Keratinocyte (primary cell): ENCODE measurements around the gene ERMAP. TPM values are rescaled to one million over a fixed set of nuclear protein-coding genes. Genes with fewer than 3 reads are reported as not detected.

ENCODE experiments used
- DNase-seq: peaks from one replicate; pipeline ENCODE4 v3.0.0-alpha.2; 2011; ENCODE audit warnings: low read depth, missing footprints, low spot score
- FAIRE-seq: peaks from 2 replicates; lab custom pipeline; 2011; peaks lifted over from hg19 to GRCh38; lab: Jason Lieb, UNC
- H2AFZ ChIP-seq: 2 replicates; pipeline ENCODE4 v1.6.0; 2012; ENCODE audit warnings: low read length, control low read depth, inconsistent platforms; ENCODE audit not compliant: control insufficient read depth
- H3K27ac ChIP-seq: 2 replicates; pipeline ENCODE4 v1.5.1; 2011; ENCODE audit warnings: low read length; ENCODE audit not compliant: control insufficient read depth, insufficient read depth
- H3K27me3 ChIP-seq: 3 replicates; pipeline ENCODE4 v1.6.0; 2011; ENCODE audit warnings: low read length; ENCODE audit not compliant: control insufficient read depth, insufficient read depth; ENCODE audit errors: extremely low read depth
- H3K36me3 ChIP-seq, 2 experiments: 2 replicates in 1 of 2; 3 replicates in 1 of 2; pipeline ENCODE4 v1.5.1; 2011; ENCODE audit warnings: low read length in 2 of 2, mild to moderate bottlenecking in 1 of 2; ENCODE audit not compliant: control insufficient read depth in 2 of 2, insufficient read depth in 2 of 2; ENCODE audit errors: extremely low read depth in 1 of 2
- H3K4me1 ChIP-seq: 3 replicates; pipeline ENCODE4 v1.5.1; 2011; ENCODE audit warnings: low read length; ENCODE audit not compliant: control insufficient read depth, insufficient read depth; ENCODE audit errors: extremely low read depth
- H3K4me2 ChIP-seq: 3 replicates; pipeline ENCODE4 v1.6.0; 2011; ENCODE audit warnings: low read depth, low read length; ENCODE audit not compliant: control insufficient read depth, insufficient read depth; ENCODE audit errors: extremely low read depth
- H3K4me3 ChIP-seq, 3 experiments: fragments of 200-600 bp in 1 of 3; sonication (generic) in 1 of 3; 2 replicates in 2 of 3; 3 replicates in 1 of 3; pipeline ENCODE4 v1.5.1; 2011 to 2016; ENCODE audit warnings: low read length in 3 of 3, mild to moderate bottlenecking in 3 of 3, control low read depth in 2 of 3, inconsistent platforms in 1 of 3, low read depth in 1 of 3, mixed read lengths in 1 of 3, mixed run types in 1 of 3, moderate library complexity in 1 of 3; ENCODE audit not compliant: control insufficient read depth in 2 of 3, insufficient read depth in 2 of 3; ENCODE audit errors: extremely low read depth in 1 of 3
- H3K79me2 ChIP-seq: 2 replicates; pipeline ENCODE4 v1.6.0; 2012; ENCODE audit warnings: low read length; ENCODE audit not compliant: control insufficient read depth, insufficient read depth
- H3K9ac ChIP-seq: 3 replicates; pipeline ENCODE4 v1.6.0; 2011; ENCODE audit warnings: low read length; ENCODE audit not compliant: control insufficient read depth, insufficient read depth; ENCODE audit errors: extremely low read depth
- H3K9me1 ChIP-seq: 3 replicates; pipeline ENCODE4 v1.6.0; 2011; ENCODE audit warnings: low read length; ENCODE audit not compliant: control insufficient read depth, insufficient read depth; ENCODE audit errors: extremely low read depth
- H3K9me3 ChIP-seq: 2 replicates; pipeline ENCODE4 v1.5.1; 2012; ENCODE audit warnings: low read depth, low read length; ENCODE audit not compliant: control insufficient read depth
- H4K20me1 ChIP-seq: 3 replicates; pipeline ENCODE4 v1.6.0; 2011; ENCODE audit warnings: low read length; ENCODE audit not compliant: control insufficient read depth, insufficient read depth; ENCODE audit errors: extremely low read depth
- CTCF ChIP-seq, 3 experiments: IDR thresholded peaks in 1 of 3; conservative IDR thresholded peaks in 1 of 3; optimal IDR thresholded peaks in 1 of 3; 2 replicates in 2 of 3; 3 replicates in 1 of 3; pipeline versions ENCODE3 to v1.5.1; 2011; ENCODE audit warnings: low read length in 3 of 3, mild to moderate bottlenecking in 3 of 3, moderate library complexity in 2 of 3, control low read depth in 1 of 3, inconsistent platforms in 1 of 3; ENCODE audit not compliant: insufficient read depth in 2 of 3; ENCODE audit errors: extremely low read depth in 1 of 3
- EZH2 ChIP-seq: IDR thresholded peaks from one replicate; pipeline ENCODE4 v1.6.1; 2012; ENCODE audit warnings: inconsistent platforms, mild to moderate bottlenecking, low read length, moderate library complexity
- dilution Hi-C: fragments of 300-500 bp; cut with MboI; formaldehyde crosslinking; loops from one replicate; pipeline ENCODE4 v1.7.0; 2020; ENCODE audit warnings: low sequenced_read_pairs; ENCODE audit not compliant: extremely low pct_ligation_motif_present
- polyA plus RNA-seq, 5 experiments: library from polyadenylated mRNA; depleted of rRNA in 3 of 5; stranded (reverse) in 3 of 5; stranded (forward) in 1 of 5; unstranded in 1 of 5; fragments of >200 nt; gene quantifications; 1 replicate in 1 of 5; 2 replicates in 3 of 5; 3 replicates in 1 of 5; pipeline versions ENCODE4 v1.2.1 to v1.2.3, GENCODE V29; 2011 to 2012; ENCODE audit warnings: missing spikeins in 2 of 5, low read depth in 1 of 5, low replicate concordance in 1 of 5

Gene ERMAP
- polyA plus RNA-seq, 1 donor (not counting 4 experiments of a cell fraction or from before 2014, with no cell fraction given) = 5.6 TPM

DNA sequence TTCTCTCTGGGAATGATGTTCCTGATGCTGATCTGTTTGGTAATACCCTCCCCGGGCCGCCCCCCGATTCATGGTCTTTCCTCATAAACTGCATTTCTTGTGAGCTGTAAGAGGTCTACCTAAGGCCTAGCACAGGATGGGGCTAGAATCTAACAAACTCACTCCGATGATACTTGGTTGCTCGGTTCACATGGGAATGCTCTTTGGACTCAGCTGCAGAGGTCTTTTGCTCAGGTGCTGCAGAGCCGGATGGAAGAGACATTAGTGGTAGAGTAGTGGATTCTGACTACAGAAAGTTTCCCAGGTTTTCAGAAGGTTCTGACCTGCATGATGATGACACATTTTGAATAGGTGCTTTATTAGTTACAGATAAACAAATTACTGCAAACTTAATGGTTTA is 40.4 kb upstream of the ERMAP start:
- DNase-seq = no peak
- H3K4me2 ChIP-seq = no peak overlapping the region
- no peaks in the 10 kb centered on the region for H4K20me1 ChIP-seq
- no peak overlapping the region for H3K4me3 ChIP-seq
- H3K9ac ChIP-seq = no peak overlapping the region
- no peaks in the 10 kb centered on the region for H3K4me1 ChIP-seq
- no peaks in the 10 kb centered on the region for H3K27me3 ChIP-seq
- FAIRE-seq = no peak
- no peaks in the 10 kb centered on the region for H3K9me1 ChIP-seq
- peaks cover 4% of the 10 kb centered on the region for H3K79me2 ChIP-seq
- no peaks in the 10 kb centered on the region for H3K9me3 ChIP-seq
- no peak overlapping the region for H3K27ac ChIP-seq
- peaks cover 14 to 42% of the 10 kb centered on the region in 2 experiments for H3K36me3 ChIP-seq
- dilution Hi-C loops = no loop called here
- TF ChIP-seq EZH2 (no peak), CTCF (optimal IDR thresholded peaks at IDR 0.05 in 1 of 3, IDR thresholded peaks at IDR 0.05 in 1 of 3, conservative IDR thresholded peaks at IDR 0.05 in 1 of 3; ENCODE audit: extremely low read depth in 1 of 3, insufficient read depth in 2 of 3, low read length in 3 of 3) (no peak)
- H2AFZ ChIP-seq = no peak overlapping the region

DNA sequence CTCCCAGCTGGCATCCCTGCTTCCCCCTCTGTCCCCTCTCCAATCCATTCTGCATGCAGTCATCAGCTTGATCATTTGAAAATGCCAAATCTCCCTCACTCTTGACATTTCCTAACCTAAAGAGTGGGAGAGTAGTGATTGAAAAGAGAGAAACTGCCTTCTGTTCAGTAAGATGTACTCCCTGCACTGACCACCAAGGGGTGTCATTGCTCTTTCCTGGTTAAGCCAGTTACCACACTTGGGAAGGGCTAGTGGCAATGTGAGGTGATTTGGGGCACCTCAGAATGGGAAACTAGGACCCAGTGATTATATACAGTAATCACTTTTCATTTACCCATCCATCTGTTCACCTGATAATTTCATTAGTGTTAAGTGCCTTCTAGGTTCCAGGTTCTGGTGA is 39.1 kb upstream of the ERMAP start:
- H3K9me3 ChIP-seq = no peaks in the 10 kb centered on the region
- no peak overlapping the region for H3K4me2 ChIP-seq
- TF ChIP-seq CTCF (optimal IDR thresholded peaks at IDR 0.05 in 1 of 3, IDR thresholded peaks at IDR 0.05 in 1 of 3, conservative IDR thresholded peaks at IDR 0.05 in 1 of 3; ENCODE audit: extremely low read depth in 1 of 3, insufficient read depth in 2 of 3, low read length in 3 of 3) = peak; percentile 71 to 82 (median 80)
- no peak for TF ChIP-seq EZH2
- H3K9ac ChIP-seq = no peak overlapping the region
- no peaks in the 10 kb centered on the region for H4K20me1 ChIP-seq
- no peak overlapping the region for H2AFZ ChIP-seq
- H3K4me1 ChIP-seq = no peaks in the 10 kb centered on the region
- H3K9me1 ChIP-seq = no peaks in the 10 kb centered on the region
- no peaks in the 10 kb centered on the region for H3K79me2 ChIP-seq
- dilution Hi-C loops = no loop called here
- no peak for DNase-seq
- H3K4me3 ChIP-seq = no peak overlapping the region
- H3K27ac ChIP-seq = no peak overlapping the region
- peak; percentile 48 for FAIRE-seq
- H3K27me3 ChIP-seq = no peaks in the 10 kb centered on the region
- peaks cover 14 to 42% of the 10 kb centered on the region in 2 experiments for H3K36me3 ChIP-seq
